A172 (cell line): ENCODE results near the gene FBXO42. TPM values are rescaled to one million over a fixed set of nuclear protein-coding genes. Genes with fewer than 3 reads are reported as not detected.
"Not testable (repeated sequence)": the region's sequence is repeated elsewhere in the genome, so short reads cannot be mapped to it uniquely, and the experiment has no call there.

Source experiments
- DNase-seq: peaks from one replicate; pipeline ENCODE4 v3.0.0-alpha.2; 2015; ENCODE audit warnings: low spot score
- total RNA-seq: library from RNA; depleted of rRNA; stranded (reverse); fragments of >200 nt; shearing (Covaris generic); gene quantifications from 2 replicates; pipeline ENCODE4 v1.2.3, GENCODE V29; 2014

The FBXO42 gene
- total RNA-seq, 1 experiment from 2014 or later = 13.9 TPM

DNA sequence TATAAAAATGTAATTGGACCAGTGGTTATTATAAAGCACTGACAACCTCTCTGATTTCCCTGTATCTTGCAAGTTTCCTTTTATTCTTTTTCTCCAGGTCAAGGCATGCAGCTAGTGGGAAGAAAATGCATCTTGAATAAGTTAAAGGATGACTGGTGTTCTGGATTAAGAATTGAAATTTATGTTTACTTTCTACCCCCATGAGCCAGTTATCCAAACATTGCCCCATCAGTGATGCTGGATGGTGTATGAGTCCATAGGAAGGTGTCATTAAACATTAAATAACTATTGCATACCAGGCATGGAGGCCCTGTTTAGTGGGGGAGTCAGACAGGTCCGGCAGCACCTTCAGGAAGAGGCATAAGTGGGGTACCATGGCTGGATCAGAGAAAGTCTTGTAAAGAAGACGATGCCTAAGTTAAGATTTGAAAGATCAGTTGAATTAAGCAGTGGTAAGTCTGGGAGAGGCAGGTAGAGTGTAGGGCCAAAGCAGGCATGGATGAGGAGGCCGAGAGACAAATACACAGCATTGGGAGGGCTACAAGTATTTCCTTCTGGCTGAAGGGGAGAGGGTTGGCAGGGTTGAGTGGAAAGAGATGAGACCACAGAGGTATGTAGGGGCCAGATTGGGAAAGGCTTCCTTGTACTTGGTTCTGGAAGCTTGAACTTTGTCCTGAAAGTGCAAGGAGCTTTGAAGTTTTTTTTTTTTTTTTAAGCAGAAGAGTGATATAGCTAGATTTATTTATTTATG is 20.4 kb upstream of the FBXO42 start:
- no peak for DNase-seq

DNA sequence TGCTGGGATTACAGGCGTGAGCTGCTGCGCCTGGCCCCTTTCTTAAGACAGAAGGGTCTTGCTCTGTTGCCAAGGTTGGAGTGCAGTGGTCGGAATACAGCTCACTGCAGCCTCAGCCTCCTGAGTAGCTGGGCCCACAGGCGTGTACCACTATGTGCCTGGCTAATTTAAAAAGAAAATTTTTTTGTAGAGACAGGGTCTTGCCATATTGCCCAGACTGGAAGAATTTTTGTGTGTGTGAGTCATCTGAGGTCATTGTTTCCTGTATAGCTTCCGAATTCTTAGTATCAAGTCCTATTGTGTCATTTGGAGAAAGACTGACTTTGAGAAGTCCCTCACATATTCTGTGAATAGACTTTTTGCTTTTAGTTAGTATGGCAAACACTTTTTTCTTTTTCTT is 19.4 kb upstream of the FBXO42 start:
- peak; percentile 64 for DNase-seq

DNA sequence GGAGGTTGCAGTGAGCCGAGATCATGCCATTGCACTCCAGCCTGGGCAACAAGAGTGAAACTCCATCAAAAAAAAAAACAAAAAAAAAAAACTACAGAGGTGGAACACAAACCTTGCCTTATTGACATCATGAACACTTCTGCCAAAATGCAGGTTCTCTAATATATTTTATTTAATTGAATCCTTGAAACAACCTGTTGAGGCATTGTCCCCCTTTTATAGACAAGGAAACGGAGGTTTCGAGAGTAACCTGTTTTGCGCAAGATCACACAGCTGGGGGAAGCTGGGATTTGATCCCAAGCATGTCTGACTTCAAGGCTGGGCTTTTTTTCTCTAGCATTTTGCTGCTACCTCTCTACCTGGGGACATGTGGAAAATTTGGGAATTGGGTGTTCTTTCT is 17.5 kb upstream of the FBXO42 start:
- no peak for DNase-seq

DNA sequence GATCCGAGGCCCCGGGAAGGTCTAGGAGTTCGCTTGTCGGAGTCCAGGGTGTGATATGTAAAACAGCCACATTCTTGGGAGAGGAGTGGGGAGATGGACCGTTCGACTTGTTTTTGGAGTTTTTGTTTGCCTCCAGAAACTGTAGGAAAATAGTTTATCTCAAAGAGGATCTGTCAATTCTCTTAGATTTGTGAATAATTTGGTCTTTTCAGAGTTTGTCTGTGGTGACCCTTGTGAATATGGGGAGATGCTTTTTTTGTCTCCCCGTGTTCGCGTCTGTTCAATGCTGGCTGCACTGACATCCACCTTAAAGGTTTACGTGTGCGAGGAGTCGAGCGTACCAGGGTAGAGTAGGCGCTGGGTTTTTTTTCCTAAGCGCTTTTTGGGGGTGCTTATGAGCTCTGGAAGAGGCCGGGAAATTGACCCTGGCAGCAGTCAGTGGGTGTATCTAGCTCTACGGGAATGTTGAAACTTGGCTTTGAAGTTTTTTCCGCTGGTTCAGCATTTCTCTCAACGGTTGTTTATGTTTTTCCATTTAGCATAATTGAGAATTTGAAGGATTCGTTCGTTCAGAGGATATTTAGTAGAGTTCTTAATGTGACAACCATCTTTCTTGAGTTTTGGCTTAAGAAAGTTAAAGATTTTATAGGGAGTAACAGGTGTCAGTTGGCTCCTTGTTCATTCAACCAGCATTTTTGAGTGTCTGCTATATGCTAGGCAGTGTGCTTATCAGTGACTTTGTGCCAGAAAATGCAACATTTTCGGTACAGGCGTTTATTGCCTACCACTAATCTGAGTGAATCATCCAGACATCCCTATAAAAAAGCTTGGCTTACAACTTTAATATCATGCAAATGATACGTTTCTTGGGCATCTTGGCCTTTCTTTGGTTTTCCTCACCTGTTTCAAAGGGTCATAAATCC is 15.9 kb upstream of the FBXO42 start:
- DNase-seq = peak; percentile 70

DNA sequence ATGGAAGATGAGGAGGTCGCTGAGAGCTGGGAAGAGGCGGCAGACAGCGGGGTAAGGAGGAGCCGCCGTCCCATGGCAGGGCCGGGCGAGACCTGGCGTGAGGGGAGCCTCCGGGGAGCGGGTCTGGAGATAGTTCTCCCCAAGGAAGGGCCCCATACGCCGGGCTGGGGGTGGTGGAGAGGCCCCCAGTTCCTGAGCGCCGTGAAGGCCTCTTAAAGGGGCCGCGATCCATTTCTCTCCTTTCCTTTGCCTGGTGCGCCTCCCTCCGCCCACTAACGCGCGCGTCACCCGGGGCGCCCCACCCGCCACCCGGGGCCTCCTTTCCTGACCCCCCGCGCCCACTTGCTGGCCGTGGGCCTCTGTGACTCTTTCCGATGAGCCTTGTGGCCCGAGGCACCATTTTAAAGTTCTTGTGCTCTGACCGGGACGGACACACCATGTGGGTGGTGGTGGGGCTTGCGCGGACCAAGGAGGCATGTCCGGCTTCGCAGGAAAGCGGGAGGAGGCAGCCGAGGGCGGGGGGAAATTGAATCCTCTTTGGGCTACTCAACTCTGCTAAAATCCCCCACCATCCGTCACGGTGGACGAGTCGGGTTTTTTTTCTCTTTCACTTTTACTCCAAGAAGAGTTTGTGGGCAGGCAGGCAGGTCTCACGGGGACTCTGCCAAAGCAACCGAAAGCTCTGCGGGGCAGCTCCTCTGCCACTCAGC is 15.1 kb upstream of the FBXO42 start:
- peak; percentile 75 for DNase-seq

DNA sequence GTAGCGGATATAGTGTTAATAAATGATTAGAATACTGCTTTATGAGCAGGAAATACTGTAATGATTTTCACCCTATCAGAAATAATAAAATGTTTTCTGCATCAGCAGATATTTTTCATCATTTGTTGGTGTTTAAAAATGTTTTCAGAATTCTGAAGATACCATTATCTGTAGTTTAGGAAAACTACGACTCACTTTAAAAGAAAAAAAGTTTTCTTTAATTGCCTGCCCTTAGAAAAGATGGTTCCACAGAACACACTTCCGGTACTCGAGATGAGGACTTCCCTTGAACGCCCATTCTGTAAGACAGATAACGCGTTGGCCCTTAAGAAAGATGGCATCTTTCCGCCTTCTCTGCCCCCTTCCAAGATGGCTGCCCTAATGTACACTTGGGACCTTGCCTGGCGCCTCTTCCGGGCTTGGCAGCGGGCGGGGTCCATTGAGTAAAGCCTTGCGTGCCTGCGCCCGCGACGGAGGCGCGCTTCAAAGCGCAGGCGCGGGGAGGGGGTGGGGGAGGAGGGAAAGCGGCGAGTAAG is 14.5 kb upstream of the FBXO42 start, which contains the start of gene SZRD1:
Gene SZRD1 (plus strand): TSS at position 521 of the 536 bp plus-strand sequence. CDS start 16 bp downstream, outside the sequence.
- DNase-seq = peak; percentile 95

DNA sequence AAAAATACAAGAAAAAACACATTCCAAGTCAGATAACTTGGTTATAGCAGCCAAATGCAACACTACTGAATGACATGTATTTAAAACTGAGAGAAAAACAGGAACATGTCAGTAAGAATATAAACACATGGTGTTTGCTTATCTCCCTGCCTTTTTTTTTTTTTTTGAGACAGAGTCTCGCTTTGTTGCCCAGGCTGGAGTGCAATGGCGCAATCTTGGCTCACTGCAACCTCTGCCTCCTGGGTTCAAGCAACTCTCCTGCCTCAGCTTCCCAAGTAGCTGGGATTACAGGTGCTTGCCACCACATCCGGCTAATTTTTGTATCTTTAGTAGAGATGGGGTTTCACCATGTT is 12.8 kb upstream of the FBXO42 start:
- DNase-seq = not testable (repeated sequence)

DNA sequence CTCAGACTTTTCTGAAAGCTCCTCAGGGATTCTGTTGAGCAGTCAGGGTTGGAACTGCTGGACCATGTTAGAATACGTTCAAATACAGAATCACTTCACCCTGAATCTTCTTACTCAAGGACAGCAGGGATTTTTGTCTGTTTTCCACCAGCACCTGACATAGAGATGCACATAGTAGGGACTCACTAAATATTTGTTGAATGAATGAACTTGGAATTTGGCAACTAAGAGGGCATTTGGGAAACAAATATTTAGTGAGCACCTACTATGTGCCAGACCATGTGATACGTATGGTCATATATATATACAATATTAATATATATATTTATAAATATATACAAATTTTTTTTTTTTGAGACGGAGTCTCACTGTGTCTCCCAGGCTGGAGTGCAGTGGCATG is 4.6 kb upstream of the FBXO42 start:
- DNase-seq = no peak

DNA sequence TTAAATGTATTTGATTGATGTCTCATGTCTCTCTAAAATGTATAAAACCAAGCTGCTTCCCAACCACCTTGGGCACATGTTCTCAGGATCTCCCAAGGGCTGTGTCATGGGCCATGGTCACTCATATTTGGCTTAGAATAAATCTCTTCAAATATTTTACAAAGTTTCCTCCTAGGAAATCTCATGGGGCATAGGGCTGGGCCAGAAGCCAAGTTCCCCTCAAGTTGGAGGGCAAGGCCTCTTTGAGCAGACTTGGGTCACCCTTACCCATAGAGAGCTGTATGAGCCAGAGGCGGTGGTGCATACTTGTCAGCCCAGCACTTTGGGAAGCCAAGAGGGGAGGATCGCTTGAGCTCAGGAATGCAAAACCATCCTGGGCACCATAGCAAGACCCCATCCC is 2.3 kb upstream of the FBXO42 start:
- DNase-seq = no peak

DNA sequence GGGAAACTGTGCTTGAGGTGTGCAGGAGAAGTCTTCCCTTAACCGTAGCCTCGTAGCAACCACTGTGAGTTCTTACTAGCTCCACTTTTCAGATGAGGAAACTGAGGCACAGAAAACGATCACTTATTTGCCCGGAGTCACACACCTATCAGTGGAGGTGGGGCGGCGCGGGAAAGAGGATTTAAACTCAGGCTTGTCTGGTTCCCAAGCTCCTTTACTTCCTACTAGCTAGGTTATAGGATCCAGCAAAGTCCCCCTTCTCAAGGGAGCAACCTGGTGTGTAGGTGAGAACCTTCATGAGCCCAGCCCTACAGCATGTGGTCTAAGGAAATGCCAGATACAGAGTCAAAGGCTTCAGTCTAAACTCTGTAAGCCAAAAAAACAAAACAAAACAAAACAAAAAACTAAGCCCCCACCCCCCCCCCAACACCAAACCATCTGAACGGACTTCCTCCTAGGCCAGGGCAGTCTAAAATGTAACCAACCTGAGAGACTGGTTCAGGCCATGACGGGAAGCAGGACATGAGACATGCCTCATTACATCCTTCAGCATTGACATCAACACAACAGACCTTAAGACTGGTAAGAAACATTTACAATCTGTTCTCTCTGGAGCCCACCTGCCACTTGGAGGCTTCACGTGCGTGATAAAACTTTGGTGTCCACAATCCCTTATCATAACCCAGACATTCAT is 709 bp upstream of the FBXO42 start:
- no peak for DNase-seq

DNA sequence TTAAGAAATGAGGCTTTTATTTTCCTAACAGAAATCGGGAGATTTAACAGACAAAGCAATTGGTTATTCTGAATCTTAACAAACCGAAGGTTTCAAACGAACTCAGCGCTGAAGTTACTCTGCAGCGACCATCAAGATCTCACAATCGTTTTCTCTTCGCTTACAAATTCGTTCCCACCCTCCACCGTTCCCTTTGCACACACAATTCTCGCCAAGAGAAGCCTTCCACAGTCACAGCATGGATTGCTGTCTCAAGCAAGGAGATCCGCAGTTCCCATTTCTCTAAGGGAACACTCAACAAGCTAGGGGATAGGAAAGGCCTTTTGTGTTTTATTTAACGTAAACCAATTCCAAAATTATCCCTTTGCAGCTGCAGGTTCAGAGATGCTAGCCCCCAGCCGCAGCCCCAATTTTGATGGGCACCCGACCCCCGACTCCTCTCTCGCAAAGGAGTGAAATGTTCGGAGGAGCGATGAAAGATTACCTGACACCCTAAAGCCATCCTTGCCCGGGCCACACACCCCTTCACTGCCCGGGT is 755 bp downstream of the FBXO42 start:
- DNase-seq = no peak

DNA sequence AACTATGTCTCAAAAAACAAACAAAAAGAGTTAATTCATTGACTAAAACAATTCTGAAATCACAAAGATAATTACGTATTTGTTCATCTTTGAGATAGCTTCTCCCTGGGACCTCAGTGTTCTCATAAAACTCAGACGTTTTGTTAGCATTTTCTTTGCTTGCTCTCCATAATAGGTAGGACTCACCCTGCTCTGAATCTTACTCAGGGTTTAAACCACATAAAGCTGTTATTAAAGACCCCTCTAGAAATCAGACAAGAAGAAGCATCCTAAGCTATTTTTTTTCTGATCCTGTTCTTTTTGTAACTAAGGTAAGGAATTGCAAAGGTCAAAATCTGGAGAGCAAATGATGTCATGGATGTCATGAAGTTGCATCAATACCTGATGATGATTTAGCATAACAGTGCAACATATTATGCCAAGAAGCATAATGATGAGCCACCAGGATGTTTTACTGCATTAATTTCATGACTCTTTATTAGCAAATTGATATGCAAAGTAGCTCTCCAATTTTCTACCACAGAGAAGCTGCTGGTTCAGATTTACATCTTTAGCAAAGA is 2.4 kb downstream of the FBXO42 start:
- DNase-seq = no peak

DNA sequence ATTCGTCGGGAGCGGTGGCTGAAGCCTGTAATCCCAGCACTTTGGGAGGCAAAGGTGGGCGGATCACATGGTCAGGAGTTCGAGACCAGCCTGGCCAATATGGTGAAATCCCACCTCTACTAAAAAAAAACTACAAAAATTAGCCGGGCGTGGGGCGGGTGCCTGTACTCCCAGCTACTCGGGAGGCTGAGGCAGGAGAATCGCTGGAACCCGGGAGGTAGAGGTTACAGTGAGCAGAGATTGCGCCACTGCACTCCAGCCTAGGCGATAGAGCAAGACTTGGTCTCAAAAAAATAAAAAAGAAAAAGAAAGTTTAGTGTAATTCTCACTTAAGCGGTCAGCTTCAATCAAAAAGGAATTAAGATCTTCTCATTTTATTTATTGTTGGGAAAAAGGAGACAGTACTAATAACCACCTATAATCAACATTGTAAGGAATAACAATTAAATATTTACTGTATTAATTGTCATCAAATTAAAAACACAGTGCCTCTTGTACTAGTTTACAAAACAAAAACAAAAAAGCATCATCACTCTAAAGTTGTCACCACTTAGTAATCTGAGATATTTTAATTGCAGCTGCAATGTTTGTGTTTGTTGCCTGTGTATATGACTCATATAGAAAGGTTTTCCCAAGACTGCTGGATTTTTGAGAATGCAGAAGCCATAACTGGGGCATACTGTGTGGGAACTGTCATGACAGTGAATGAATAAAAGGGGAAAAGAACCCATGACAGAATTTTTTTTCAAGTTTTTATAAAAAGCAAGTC is 3.7 kb downstream of the FBXO42 start:
- peak; percentile 79 for DNase-seq

DNA sequence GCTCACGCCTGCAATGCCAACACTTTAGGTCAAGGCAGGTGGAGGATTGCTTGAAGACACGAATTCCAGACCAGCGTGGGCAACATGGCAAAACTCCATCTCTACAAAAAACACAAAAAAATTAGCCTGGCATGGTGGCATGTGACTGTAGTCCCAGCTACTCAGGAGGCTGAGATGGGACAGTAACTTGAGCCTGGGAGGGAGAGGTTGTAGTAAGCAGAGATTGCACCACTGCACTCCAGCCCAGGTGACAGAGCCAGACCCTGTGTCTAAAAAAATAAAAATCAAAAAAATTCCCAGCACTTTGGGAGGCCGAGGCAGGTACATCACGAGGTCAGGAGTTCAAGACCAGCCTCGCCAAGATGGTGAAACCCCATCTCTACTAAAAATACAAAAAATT is 9.0 kb downstream of the FBXO42 start:
- DNase-seq = not testable (repeated sequence)

DNA sequence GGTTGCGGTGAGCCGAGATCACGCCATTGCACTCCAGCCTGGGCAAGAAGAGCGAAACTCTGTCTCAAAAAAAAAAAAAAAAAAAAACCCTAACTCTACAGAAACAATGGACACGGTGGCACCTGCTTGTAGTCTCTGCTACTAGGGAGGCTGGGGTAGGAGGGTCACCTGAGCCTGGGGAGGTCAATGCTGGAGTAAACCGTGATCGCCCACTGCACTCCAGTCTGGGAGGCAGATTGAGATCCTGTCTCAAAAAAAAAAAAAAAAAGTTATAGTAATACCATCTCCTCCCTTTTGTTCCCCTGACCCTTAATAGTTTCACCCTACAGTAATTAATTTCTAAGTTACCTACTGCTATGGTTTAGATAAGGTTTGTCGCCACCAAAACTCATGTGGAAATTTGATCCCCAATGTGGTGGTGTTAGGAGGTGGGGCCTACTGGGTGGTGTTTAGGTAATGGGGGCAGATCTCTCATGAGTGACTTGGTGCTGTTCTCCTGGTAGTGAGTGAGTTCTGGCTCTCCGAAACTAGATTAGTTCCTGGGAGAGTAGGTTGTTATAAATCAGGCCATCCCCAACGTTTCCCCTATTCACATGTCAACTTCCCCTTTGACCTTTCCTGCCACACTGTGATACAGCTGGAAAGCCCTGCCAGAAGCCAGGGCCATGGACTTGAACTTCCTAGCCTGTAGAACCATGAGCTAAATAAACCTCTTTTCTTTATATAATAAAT is 9.8 kb downstream of the FBXO42 start:
- DNase-seq = no peak

DNA sequence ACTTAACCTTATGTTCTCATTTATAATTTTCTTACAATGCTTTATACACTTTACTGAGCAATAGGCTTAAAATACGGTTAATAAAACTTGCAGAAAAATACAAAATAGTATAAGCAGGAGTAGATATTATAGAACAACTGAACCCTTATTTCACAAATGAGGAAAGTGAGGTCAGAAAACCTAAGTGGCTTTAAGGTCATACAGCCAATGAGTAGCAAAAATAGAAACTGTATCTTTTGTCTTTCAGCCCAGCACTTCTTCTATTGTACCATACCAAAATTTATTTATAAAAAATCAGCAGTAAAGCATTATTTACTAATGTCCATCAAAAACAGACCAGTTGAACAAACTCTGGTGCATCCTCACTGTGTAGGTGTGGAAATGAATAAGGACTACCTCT is 11.6 kb downstream of the FBXO42 start:
- DNase-seq = no peak

DNA sequence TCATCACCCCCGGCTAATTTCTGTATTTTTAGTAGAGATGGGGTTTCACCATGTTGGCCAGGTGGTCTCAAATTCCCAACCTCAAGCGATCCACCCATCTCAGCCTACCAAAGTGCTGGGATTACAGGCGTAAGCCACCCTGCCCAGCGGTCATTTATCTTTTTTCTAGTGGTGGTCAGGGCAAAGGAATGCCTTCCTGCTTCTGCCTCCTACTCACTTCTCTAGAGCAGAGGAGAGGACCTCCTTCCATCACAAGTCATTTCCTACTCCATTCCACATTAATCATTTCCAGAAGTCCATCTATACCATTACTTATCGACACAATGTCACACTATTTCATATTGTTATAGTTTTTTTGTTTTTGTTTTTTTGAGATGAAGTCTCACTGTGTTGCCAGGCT is 13.3 kb downstream of the FBXO42 start:
- no peak for DNase-seq

DNA sequence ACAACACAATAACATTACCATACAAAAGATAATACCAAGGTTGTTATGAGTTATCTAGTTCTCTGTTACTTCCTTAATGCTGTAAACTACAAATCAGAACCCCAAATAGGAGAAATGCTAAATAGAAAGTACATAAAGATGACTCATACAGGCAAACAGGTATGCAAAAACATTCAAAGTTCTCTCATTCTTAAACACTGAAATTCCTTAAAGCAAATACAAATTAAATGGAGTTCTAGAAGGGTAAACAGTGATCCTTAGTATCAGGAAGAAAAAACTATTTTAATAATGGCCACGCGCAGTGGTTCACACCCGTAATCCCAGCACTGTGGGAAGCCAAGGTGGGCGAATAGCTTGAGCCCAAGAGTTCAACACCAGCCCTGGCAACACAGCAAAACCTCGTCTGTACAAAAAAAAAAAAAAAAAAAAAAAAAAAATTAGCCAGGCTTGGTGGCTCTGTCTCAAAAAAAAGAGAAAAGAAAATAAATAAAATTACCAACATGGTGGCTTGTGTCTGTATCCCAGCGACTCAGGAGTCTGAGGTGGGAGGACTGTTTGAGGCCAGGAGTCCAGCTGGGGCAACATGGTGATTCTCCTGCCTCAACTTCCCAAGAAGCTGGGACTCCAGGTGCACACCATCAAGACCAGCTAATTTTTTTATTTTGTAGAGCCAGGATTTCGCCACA is 17.5 kb downstream of the FBXO42 start:
- DNase-seq = no peak
